ENCODE results near the gene SLC6A7.
"Not testable (repeated sequence)": the region's sequence is repeated elsewhere in the genome, so short reads cannot be mapped to it uniquely, and the experiment has no call there.

Gene SLC6A7

GRCh38 chr5:150245111-150245789, 55.4 kb downstream of the SLC6A7 start:
- DNase-seq, result no peak

- no peak for DNase-seq
These were observed 55.9 kb downstream of the SLC6A7 start for GRCh38 chr5:150245808-150246207.

- no peak for DNase-seq
These were observed 56.6 kb downstream of the SLC6A7 start for GRCh38 chr5:150246429-150246828.

GRCh38 chr5:150246835-150247234, 57.0 kb downstream of the SLC6A7 start:
- DNase-seq, result no peak

- no peak for DNase-seq
These were observed 57.9 kb downstream of the SLC6A7 start for GRCh38 chr5:150247726-150248125.

GRCh38 chr5:150248493-150248892, 58.6 kb downstream of the SLC6A7 start:
- DNase-seq, result not testable (repeated sequence)

GRCh38 chr5:150248946-150249345, 59.1 kb downstream of the SLC6A7 start:
- no peak for DNase-seq

GRCh38 chr5:150249744-150250143, 59.9 kb downstream of the SLC6A7 start:
- no peak for DNase-seq

GRCh38 chr5:150251504-150251903, 61.6 kb downstream of the SLC6A7 start:
- DNase-seq, result no peak

- DNase-seq, result no peak
These were observed 62.6 kb downstream of the SLC6A7 start for GRCh38 chr5:150252489-150252888.

- no peak for DNase-seq
These were observed 63.8 kb downstream of the SLC6A7 start for GRCh38 chr5:150253416-150254208.

- DNase-seq, result no peak
These were observed 64.5 kb downstream of the SLC6A7 start for GRCh38 chr5:150254363-150254762.

GRCh38 chr5:150254774-150255173, 64.9 kb downstream of the SLC6A7 start:
- DNase-seq, result no peak

GRCh38 chr5:150255659-150256409, 66.0 kb downstream of the SLC6A7 start:
- DNase-seq, result no peak

GRCh38 chr5:150256410-150257064, 66.7 kb downstream of the SLC6A7 start:
- no peak for DNase-seq

GRCh38 chr5:150257424-150257823, 67.6 kb downstream of the SLC6A7 start:
- DNase-seq, result no peak

GRCh38 chr5:150258130-150258529, 68.3 kb downstream of the SLC6A7 start:
- no peak for DNase-seq
